HFF-Myc (cell line): ENCODE measurements around the gene VPS72.
"Not testable (repeated sequence)": the region's sequence is repeated elsewhere in the genome, so short reads cannot be mapped to it uniquely, and the experiment has no call there.

Experiments
- DNase-seq: peaks from one replicate; pipeline ENCODE4 v3.0.0-alpha.2; 2011; ENCODE audit warnings: low read depth; ENCODE audit errors: extremely low read depth
- H3K4me3 ChIP-seq: replicated peaks from 2 replicates; pipeline ENCODE4 v1.5.1; 2011; ENCODE audit warnings: low read depth, mild to moderate bottlenecking, control low read depth, low read length
- CTCF ChIP-seq: IDR thresholded peaks from 2 replicates; pipeline ENCODE4 v1.5.1; 2012; ENCODE audit warnings: mild to moderate bottlenecking, low read depth, low read length, control low read depth; ENCODE audit errors: missing control alignments

VPS72 gene

DNA sequence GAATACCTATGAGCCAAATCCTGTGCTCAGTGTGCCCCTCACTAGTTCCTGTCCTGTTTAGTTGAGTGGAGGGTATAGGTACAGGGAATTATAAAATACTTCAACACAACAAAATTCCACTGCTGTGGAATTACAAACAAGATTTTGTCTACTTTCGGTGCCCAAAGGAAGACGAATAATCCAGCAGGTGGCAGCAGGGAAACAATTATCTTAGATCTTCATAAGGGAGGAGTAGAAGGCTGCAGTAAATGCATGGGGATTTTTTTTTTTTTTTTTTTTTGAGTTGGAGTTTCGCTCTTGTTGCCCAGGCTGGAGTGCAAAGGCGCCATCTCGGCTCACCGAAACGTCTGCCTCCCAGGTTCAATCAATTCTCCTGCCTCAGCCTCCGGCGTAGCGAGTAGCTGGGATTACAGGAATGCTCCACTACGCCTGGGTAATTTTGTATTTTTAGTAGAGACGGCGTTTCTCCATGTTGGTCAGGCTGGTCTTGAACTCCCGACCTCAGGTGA lies 6.3 kb upstream of the VPS72 start:
- peak overlapping the region; percentile 23 for H3K4me3 ChIP-seq
- peak; percentile 90 for DNase-seq
- TF ChIP-seq CTCF = peak; percentile 52

DNA sequence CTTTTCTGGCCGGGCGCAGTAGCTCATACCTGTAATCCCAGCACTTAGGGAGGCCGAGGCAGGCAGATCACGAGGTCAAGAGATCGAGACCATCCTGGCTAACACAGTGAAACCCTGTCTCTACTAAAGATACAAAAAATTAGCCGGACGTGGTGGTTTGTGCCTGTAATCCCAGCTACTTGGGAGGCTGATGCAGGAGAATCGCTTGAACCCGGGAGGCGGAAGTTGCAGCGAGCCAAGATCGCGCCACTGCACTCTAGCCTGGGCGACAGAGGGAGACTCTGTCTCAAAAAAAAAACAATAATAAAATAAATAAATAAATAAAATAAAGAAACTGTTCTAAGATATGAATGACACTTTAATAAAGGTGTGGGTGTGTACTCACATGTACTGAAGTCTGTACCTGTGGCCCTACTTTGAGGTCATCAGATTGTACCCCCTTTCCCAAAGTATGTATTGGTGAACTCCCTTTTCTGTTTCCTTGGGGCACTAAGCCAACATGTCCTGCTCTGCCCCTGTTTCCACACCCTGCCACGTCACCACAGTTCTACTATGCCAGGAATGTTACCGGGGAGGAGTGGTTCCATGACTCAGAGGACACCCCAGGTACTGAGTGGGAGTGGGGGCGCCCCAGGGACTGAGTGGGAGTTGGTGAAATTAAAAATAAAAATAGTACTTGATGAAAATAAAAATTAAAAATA lies 5.0 kb upstream of the VPS72 start:
- H3K4me3 ChIP-seq = peak overlapping the region; percentile 23
- DNase-seq = peak; percentile 81

- H3K4me3 ChIP-seq = no peak overlapping the region
- no peak for DNase-seq
- TF ChIP-seq CTCF = no peak
Observed at GRCh38 chr1:151193856-151194255, 3.9 kb upstream of the VPS72 start.

DNA sequence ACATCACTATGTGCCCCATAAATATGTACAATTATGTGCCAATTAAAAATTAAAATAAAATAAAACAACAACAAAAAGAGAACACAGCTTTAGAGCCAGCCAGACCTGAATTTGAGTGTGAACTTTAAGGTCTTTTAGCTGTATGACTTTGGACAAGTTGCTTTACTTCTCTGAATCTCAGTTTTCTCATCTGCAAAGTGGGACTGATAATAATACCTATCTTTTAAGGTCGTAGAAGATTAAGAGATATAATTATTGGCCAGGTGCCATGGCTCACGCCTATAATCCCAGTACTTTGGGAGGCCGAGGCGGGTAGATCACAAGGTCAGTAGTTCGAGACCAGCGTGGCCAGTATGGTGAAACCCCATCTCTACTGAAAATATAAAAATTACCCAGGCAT lies 3.3 kb upstream of the VPS72 start:
- no peak for DNase-seq
- H3K4me3 ChIP-seq = no peak overlapping the region
- TF ChIP-seq CTCF = no peak

GRCh38 chr1:151192047-151192446 lies 2.0 kb upstream of the VPS72 start:
- no peak for DNase-seq
- no peak overlapping the region for H3K4me3 ChIP-seq
- no peak for TF ChIP-seq CTCF

DNA sequence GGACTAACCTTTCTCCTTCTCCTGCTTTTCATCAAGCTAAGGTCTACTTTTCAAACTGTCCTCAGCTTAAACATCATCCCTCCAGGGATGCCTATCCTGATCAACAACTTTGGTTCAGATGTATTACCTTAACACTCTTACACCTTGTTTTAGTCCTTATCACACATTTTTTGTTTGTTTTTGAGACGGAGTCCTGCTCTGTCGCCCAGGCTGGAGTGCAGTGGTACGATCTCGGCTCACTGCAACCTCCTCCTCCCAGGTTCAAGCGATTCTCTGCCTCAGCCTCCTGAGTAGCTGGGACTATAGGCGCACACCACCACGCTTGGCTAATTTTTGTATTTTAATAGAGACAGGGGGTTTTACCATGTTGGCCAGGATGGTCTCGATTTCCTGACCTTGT lies 1.3 kb downstream of the VPS72 start:
- H3K4me3 ChIP-seq = peak overlapping the region; percentile 72
- DNase-seq = not testable (repeated sequence)

- TF ChIP-seq CTCF = no peak
- no peak for DNase-seq
- no peak overlapping the region for H3K4me3 ChIP-seq
Observed at GRCh38 chr1:151187205-151187604, 2.8 kb downstream of the VPS72 start.

- DNase-seq = no peak
- no peak for TF ChIP-seq CTCF
- no peak overlapping the region for H3K4me3 ChIP-seq
Observed at GRCh38 chr1:151184211-151184610, 5.8 kb downstream of the VPS72 start.
